Femur (tissue), 1 donor: Measurements from ENCODE around the gene SLC13A2.

Source experiments
- DNase-seq: peaks from one replicate; pipeline ENCODE4 v3.0.0-alpha.2; 2017

SLC13A2 gene

GRCh38 chr17:28493460-28493859 is 20.0 kb downstream of the SLC13A2 start:
- DNase-seq = no peak

- DNase-seq = peak; percentile 74
These were observed 21.2 kb downstream of the SLC13A2 start for GRCh38 chr17:28494445-28495188.

GRCh38 chr17:28495635-28496034 is 22.2 kb downstream of the SLC13A2 start:
- no peak for DNase-seq

GRCh38 chr17:28497931-28498330 is 24.5 kb downstream of the SLC13A2 start:
- DNase-seq = no peak

GRCh38 chr17:28498652-28499363 is 25.4 kb downstream of the SLC13A2 start:
- DNase-seq = no peak

- DNase-seq = no peak
These were observed 25.9 kb downstream of the SLC13A2 start for GRCh38 chr17:28499364-28499664.

GRCh38 chr17:28499684-28500357 is 26.4 kb downstream of the SLC13A2 start:
- no peak for DNase-seq

GRCh38 chr17:28500712-28501379 is 27.4 kb downstream of the SLC13A2 start:
- DNase-seq = no peak

GRCh38 chr17:28501421-28502284 is 28.2 kb downstream of the SLC13A2 start:
- DNase-seq = no peak

GRCh38 chr17:28503420-28503819 is 30.0 kb downstream of the SLC13A2 start:
- DNase-seq = no peak

- no peak for DNase-seq
These were observed 32.7 kb downstream of the SLC13A2 start, which contains the start of gene FOXN1 for GRCh38 chr17:28505986-28506665. FOXN1 (plus strand) TSS chr17:28506348; CDS start chr17:28523970, 17,622 bp downstream.

GRCh38 chr17:28506763-28507487 is 33.5 kb downstream of the SLC13A2 start:
- DNase-seq = no peak

- no peak for DNase-seq
These were observed 34.2 kb downstream of the SLC13A2 start for GRCh38 chr17:28507567-28508203.

GRCh38 chr17:28508211-28508724 is 34.8 kb downstream of the SLC13A2 start:
- no peak for DNase-seq

GRCh38 chr17:28509789-28510188 is 36.3 kb downstream of the SLC13A2 start:
- no peak for DNase-seq

GRCh38 chr17:28511858-28512461 is 38.5 kb downstream of the SLC13A2 start:
- DNase-seq = no peak

- DNase-seq = no peak
These were observed 40.0 kb downstream of the SLC13A2 start for GRCh38 chr17:28513476-28513875.

- DNase-seq = no peak
These were observed 41.1 kb downstream of the SLC13A2 start for GRCh38 chr17:28514561-28515002.

GRCh38 chr17:28515518-28515917 is 42.1 kb downstream of the SLC13A2 start:
- DNase-seq = no peak

- no peak for DNase-seq
These were observed 44.7 kb downstream of the SLC13A2 start for GRCh38 chr17:28518132-28518531.
